Fibroblast of lung (primary cell): Measurements from ENCODE around the gene YBX1. TPM values are rescaled to one million over a fixed set of nuclear protein-coding genes. Genes with fewer than 3 reads are reported as not detected.
A peak's percentile ranks its signal among the peaks of the same experiment; 100 is the strongest.

Experiments used
- DNase-seq, 2 donors: peaks; one replicate each; pipeline versions ENCODE4 v3.0.0 to v3.0.0-alpha.2; 2010; ENCODE audit warnings: low read depth in 2 of 2
- H2AFZ ChIP-seq: 2 replicates; pipeline ENCODE4 v1.5.1; 2012; ENCODE audit warnings: low read length, control low read depth, inconsistent platforms
- H3K27ac ChIP-seq: 2 replicates; pipeline ENCODE4 v1.5.1; 2011; ENCODE audit warnings: low read length, control low read depth; ENCODE audit not compliant: insufficient read depth
- H3K27me3 ChIP-seq: 2 replicates; pipeline ENCODE4 v1.5.1; 2011; ENCODE audit warnings: mild to moderate bottlenecking, low read length; ENCODE audit not compliant: control insufficient read depth, insufficient read depth
- H3K36me3 ChIP-seq: 2 replicates; pipeline ENCODE4 v1.5.1; 2011; ENCODE audit warnings: low read length; ENCODE audit not compliant: control insufficient read depth, insufficient read depth
- H3K4me1 ChIP-seq: 2 replicates; pipeline ENCODE4 v1.5.1; 2011; ENCODE audit warnings: low read length; ENCODE audit not compliant: control insufficient read depth, insufficient read depth; ENCODE audit errors: extremely low read depth
- H3K4me2 ChIP-seq: 2 replicates; pipeline ENCODE4 v1.5.1; 2011; ENCODE audit warnings: low read length, control low read depth; ENCODE audit not compliant: insufficient read depth; ENCODE audit errors: extremely low read depth
- H3K4me3 ChIP-seq, 4 experiments: fragments of 200-600 bp in 1 of 4; sonication (generic) in 1 of 4; replicated peaks in 1 of 4; 2 replicates each; pipeline ENCODE4 v1.5.1; 2011 to 2016; ENCODE audit warnings: low read length in 4 of 4, low read depth in 3 of 4, mild to moderate bottlenecking in 3 of 4, control low read depth in 2 of 4, inconsistent platforms in 1 of 4, mixed read lengths in 1 of 4; ENCODE audit not compliant: insufficient read depth in 1 of 4; ENCODE audit errors: control extremely low read depth in 1 of 4
- H3K79me2 ChIP-seq: 2 replicates; pipeline ENCODE4 v1.5.1; 2012; ENCODE audit warnings: mild to moderate bottlenecking, low read length, inconsistent platforms; ENCODE audit not compliant: control insufficient read depth, insufficient read depth
- H3K9ac ChIP-seq: 2 replicates; pipeline ENCODE4 v1.5.1; 2011; ENCODE audit warnings: mild to moderate bottlenecking, low read length, control low read depth; ENCODE audit not compliant: insufficient read depth
- H3K9me3 ChIP-seq: 2 replicates; pipeline ENCODE4 v1.5.1; 2012; ENCODE audit warnings: low read depth, low read length; ENCODE audit not compliant: control insufficient read depth, insufficient read depth
- H4K20me1 ChIP-seq: 2 replicates; pipeline ENCODE4 v1.5.1; 2011; ENCODE audit warnings: low read length; ENCODE audit not compliant: control insufficient read depth, insufficient read depth; ENCODE audit errors: extremely low read depth
- EZH2 ChIP-seq: IDR thresholded peaks from 2 replicates; pipeline ENCODE4 v1.5.1; 2012; ENCODE audit warnings: low read length, control low read depth, mild to moderate bottlenecking; ENCODE audit errors: missing control alignments
- polyA plus RNA-seq, 2 donors: library from polyadenylated mRNA; depleted of rRNA in 1 of 2; stranded (reverse) in 1 of 2; unstranded in 1 of 2; fragments of >200 nt; gene quantifications; 2 replicates each; pipeline ENCODE4 v1.2.1, GENCODE V29; 2011 to 2012; ENCODE audit warnings: missing spikeins in 1 of 2
- total RNA-seq: library from RNA; depleted of rRNA; stranded (reverse); fragments of >200 nt; gene quantifications from 2 replicates; pipeline ENCODE4 v1.2.1, GENCODE V29; 2014
- TF ChIP-seq, protein P1 (sequence below), 2 donors: IDR thresholded peaks in 1 of 2; conservative IDR thresholded peaks in 1 of 2; 1 replicate in 1 of 2; 2 replicates in 1 of 2; pipeline ENCODE4 v1.5.1; 2011 to 2012; ENCODE audit warnings: low read length in 2 of 2, control low read depth in 1 of 2, inconsistent platforms in 1 of 2, low read depth in 1 of 2, mild to moderate bottlenecking in 1 of 2

Gene YBX1
- total and polyA plus RNA-seq, 2 donors (not counting 1 experiment from before 2014, with no cell fraction given), result 795 to 799 TPM

- peak overlapping the region; percentile 17 for H3K27ac ChIP-seq
- no peak for TF ChIP-seq EZH2
- TF ChIP-seq, protein P1, sequence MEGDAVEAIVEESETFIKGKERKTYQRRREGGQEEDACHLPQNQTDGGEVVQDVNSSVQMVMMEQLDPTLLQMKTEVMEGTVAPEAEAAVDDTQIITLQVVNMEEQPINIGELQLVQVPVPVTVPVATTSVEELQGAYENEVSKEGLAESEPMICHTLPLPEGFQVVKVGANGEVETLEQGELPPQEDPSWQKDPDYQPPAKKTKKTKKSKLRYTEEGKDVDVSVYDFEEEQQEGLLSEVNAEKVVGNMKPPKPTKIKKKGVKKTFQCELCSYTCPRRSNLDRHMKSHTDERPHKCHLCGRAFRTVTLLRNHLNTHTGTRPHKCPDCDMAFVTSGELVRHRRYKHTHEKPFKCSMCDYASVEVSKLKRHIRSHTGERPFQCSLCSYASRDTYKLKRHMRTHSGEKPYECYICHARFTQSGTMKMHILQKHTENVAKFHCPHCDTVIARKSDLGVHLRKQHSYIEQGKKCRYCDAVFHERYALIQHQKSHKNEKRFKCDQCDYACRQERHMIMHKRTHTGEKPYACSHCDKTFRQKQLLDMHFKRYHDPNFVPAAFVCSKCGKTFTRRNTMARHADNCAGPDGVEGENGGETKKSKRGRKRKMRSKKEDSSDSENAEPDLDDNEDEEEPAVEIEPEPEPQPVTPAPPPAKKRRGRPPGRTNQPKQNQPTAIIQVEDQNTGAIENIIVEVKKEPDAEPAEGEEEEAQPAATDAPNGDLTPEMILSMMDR (conservative IDR thresholded peaks at IDR 0.05 in 1 of 2, IDR thresholded peaks at IDR 0.05 in 1 of 2; ENCODE audit: low read depth in 1 of 2, low read length in 2 of 2), result no peak
- H3K4me2 ChIP-seq, result peak overlapping the region; percentile 11
- H3K79me2 ChIP-seq, result no peaks in the 10 kb centered on the region
- no peaks in the 10 kb centered on the region for H4K20me1 ChIP-seq
- H3K36me3 ChIP-seq, result peaks cover 40% of the 10 kb centered on the region
- no peaks in the 10 kb centered on the region for H3K27me3 ChIP-seq
- H3K9ac ChIP-seq, result no peak overlapping the region
- DNase-seq, result peak; percentile 63 to 69
- peaks cover 2% of the 10 kb centered on the region for H3K4me1 ChIP-seq
- no peaks in the 10 kb centered on the region for H3K9me3 ChIP-seq
- no peak overlapping the region for H3K4me3 ChIP-seq
- H2AFZ ChIP-seq, result no peak overlapping the region
These were observed 70.9 kb downstream of the YBX1 start for GRCh38 chr1:42753070-42753469.

Other genes starting within 250 kb of the YBX1 start
- 1.3 and 3.5 TPM in 2 replicates for gene ZMYND12, start 226.4 kb upstream of the YBX1 start, total RNA-seq
- 0.16 and 0.56 TPM in 2 replicates for gene ZMYND12, start 226.4 kb upstream of the YBX1 start, polyA plus RNA-seq
- 39.3 and 49.6 TPM in 2 replicates for gene PPCS, start 225.9 kb upstream of the YBX1 start, total RNA-seq
- gene PPCS, start 225.9 kb upstream of the YBX1 start, polyA plus RNA-seq, result 29.6 and 40.3 TPM in 2 replicates
- gene CCDC30, start 219.1 kb upstream of the YBX1 start, total RNA-seq, result 1.3 TPM in 2 replicates
- gene CCDC30, start 219.1 kb upstream of the YBX1 start, polyA plus RNA-seq, result 0.37 and 0.56 TPM in 2 replicates
- gene PPIH, start 24.0 kb upstream of the YBX1 start, total RNA-seq, result 13.1 and 19.0 TPM in 2 replicates
- gene PPIH, start 24.0 kb upstream of the YBX1 start, polyA plus RNA-seq, result 32.3 and 56.5 TPM in 2 replicates
- gene CLDN19, start 57.8 kb downstream of the YBX1 start, total RNA-seq, result not detected in 2 replicates
- not detected in 2 replicates for gene CLDN19, start 57.8 kb downstream of the YBX1 start, polyA plus RNA-seq
- gene P3H1, start 84.6 kb downstream of the YBX1 start, total RNA-seq, result 56.8 and 68.5 TPM in 2 replicates
- 87.6 and 108 TPM in 2 replicates for gene P3H1, start 84.6 kb downstream of the YBX1 start, polyA plus RNA-seq
- 4.4 and 5.9 TPM in 2 replicates for gene C1orf50, start 84.8 kb downstream of the YBX1 start, total RNA-seq
- 7.8 and 9.5 TPM in 2 replicates for gene C1orf50, start 84.8 kb downstream of the YBX1 start, polyA plus RNA-seq
- 0.17 TPM in 1 of 2 replicates, not detected in the other for gene TMEM269, start 102.6 kb downstream of the YBX1 start, total RNA-seq
- 0.06 and 0.10 TPM in 2 replicates for gene TMEM269, start 102.6 kb downstream of the YBX1 start, polyA plus RNA-seq
- 17.2 and 37.2 TPM in 2 replicates for gene ERMAP, start 134.7 kb downstream of the YBX1 start, total RNA-seq
- gene ERMAP, start 134.7 kb downstream of the YBX1 start, polyA plus RNA-seq, result 16.3 and 19.4 TPM in 2 replicates
- 21.6 and 24.9 TPM in 2 replicates for gene SVBP, start 135.0 kb downstream of the YBX1 start, total RNA-seq
- 20.9 and 33.4 TPM in 2 replicates for gene SVBP, start 135.0 kb downstream of the YBX1 start, polyA plus RNA-seq
- 9.0 and 11.1 TPM in 2 replicates for gene ZNF691, start 164.2 kb downstream of the YBX1 start, total RNA-seq
- gene ZNF691, start 164.2 kb downstream of the YBX1 start, polyA plus RNA-seq, result 5.8 TPM in 2 replicates